ENCODE measurements around the gene STAM. TPM values are rescaled to one million over a fixed set of nuclear protein-coding genes. Genes with fewer than 3 reads are reported as not detected.

Gene STAM
- total RNA-seq, 2 experiments from 2014 or later = 12.9 to 18.2 TPM

- Histone ChIP-seq H4K20me1 (ENCODE audit: insufficient read depth, low read length) (no peaks in the 10 kb centered on the region), H3K9me3 (ENCODE audit: low read length) (no peaks in the 10 kb centered on the region), H3K4me2 (ENCODE audit: low read length) (no peak overlapping the region), H3K36me3 (ENCODE audit: insufficient read depth, low read length) (peaks cover 26% of the 10 kb centered on the region), H3K4me3 (ENCODE audit: low read depth, low read length, poor library complexity, severe bottlenecking) (no peak overlapping the region), H2AFZ (ENCODE audit: low read length) (no peak overlapping the region), H3K9me2 (ENCODE audit: insufficient read depth, low read length) (no peaks in the 10 kb centered on the region), H3K27ac (ENCODE audit: low read depth, low read length, poor library complexity, severe bottlenecking) (no peak overlapping the region), H3K4me1 (ENCODE audit: insufficient read depth, low read length, poor library complexity, severe bottlenecking) (no peaks in the 10 kb centered on the region), H3K79me2 (ENCODE audit: insufficient read depth, low read depth, low read length) (peaks cover 67% of the 10 kb centered on the region)
- no peak for DNase-seq (ENCODE audit: low spot score)
- TF ChIP-seq EZH2phosphoT487 (IDR thresholded peaks at IDR 0.05; ENCODE audit: borderline replicate concordance, low read depth, low read length) = no peak
- TF ChIP-seq, protein P1, sequence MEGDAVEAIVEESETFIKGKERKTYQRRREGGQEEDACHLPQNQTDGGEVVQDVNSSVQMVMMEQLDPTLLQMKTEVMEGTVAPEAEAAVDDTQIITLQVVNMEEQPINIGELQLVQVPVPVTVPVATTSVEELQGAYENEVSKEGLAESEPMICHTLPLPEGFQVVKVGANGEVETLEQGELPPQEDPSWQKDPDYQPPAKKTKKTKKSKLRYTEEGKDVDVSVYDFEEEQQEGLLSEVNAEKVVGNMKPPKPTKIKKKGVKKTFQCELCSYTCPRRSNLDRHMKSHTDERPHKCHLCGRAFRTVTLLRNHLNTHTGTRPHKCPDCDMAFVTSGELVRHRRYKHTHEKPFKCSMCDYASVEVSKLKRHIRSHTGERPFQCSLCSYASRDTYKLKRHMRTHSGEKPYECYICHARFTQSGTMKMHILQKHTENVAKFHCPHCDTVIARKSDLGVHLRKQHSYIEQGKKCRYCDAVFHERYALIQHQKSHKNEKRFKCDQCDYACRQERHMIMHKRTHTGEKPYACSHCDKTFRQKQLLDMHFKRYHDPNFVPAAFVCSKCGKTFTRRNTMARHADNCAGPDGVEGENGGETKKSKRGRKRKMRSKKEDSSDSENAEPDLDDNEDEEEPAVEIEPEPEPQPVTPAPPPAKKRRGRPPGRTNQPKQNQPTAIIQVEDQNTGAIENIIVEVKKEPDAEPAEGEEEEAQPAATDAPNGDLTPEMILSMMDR (conservative IDR thresholded peaks at IDR 0.05; ENCODE audit: low read length) = no peak
- no TSS peak for BruUV-seq (replicated peaks)
- intact Hi-C loops (cut with micrococcal nuclease; ENCODE audit: unreplicated experiment) = no loop called here
- CTCF ChIA-PET (ENCODE audit: unreplicated experiment) = no interaction called here
- POLR2A ChIA-PET = interaction anchor here (1.3 to 1.4 kb wide), 2 partner anchors 12 to 15 kb away, joined by 3 to 6 read pairs; partner anchors contain the start of gene STAM
Measured at GRCh38 chr10:17659365-17659764, 15.4 kb downstream of the STAM start.

DNA sequence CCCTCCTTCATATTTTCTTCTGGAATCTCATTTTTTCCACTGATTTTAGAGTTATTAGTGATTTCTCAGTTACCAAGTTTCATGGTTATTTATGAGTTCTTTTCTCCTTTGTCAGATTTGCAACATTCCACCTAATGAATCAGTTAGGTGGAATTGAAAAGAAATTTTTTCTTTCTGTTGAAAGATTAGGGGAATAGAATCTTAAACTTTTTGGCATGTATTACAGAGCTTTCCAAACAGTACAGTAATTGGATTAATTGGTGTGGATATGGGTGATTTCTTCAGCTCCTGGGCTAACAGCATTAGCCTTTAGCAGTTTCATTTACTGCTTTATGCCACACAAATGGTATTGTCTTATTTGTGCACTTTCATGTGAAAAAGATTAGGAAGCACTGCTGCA, 17.0 kb downstream of the STAM start:
- H3K4me1 ChIP-seq (ENCODE audit: insufficient read depth, low read length, poor library complexity, severe bottlenecking) = no peaks in the 10 kb centered on the region
- no peak overlapping the region for H3K4me2 ChIP-seq (ENCODE audit: low read length)
- no peaks in the 10 kb centered on the region for H3K9me2 ChIP-seq (ENCODE audit: insufficient read depth, low read length)
- no peak for DNase-seq (ENCODE audit: low spot score)
- no peak overlapping the region for H3K4me3 ChIP-seq (ENCODE audit: low read depth, low read length, poor library complexity, severe bottlenecking)
- H2AFZ ChIP-seq (ENCODE audit: low read length) = no peak overlapping the region
- ChIA-PET CTCF (ENCODE audit: unreplicated experiment) (no interaction called here), POLR2A (interaction anchor here (0.5 to 0.8 kb wide), 2 partner anchors 400 to 1750 kb away, joined by 3 to 4 read pairs; no protein-coding TSS in a partner anchor)
- peaks cover 63% of the 10 kb centered on the region for H3K79me2 ChIP-seq (ENCODE audit: insufficient read depth, low read depth, low read length)
- peaks cover 26% of the 10 kb centered on the region for H3K36me3 ChIP-seq (ENCODE audit: insufficient read depth, low read length)
- BruUV-seq (replicated peaks) = no TSS peak
- TF ChIP-seq EZH2phosphoT487 (IDR thresholded peaks at IDR 0.05; ENCODE audit: borderline replicate concordance, low read depth, low read length) = no peak
- TF ChIP-seq, protein P1 (conservative IDR thresholded peaks at IDR 0.05; ENCODE audit: low read length) = no peak
- intact Hi-C loops (cut with micrococcal nuclease; ENCODE audit: unreplicated experiment) = no loop called here
- no peaks in the 10 kb centered on the region for H4K20me1 ChIP-seq (ENCODE audit: insufficient read depth, low read length)
- no peaks in the 10 kb centered on the region for H3K9me3 ChIP-seq (ENCODE audit: low read length)
- no peak overlapping the region for H3K27ac ChIP-seq (ENCODE audit: low read depth, low read length, poor library complexity, severe bottlenecking)

GRCh38 chr10:17661510-17661909, 17.6 kb downstream of the STAM start:
- no peak overlapping the region for H3K27ac ChIP-seq (ENCODE audit: low read depth, low read length, poor library complexity, severe bottlenecking)
- H3K9me2 ChIP-seq (ENCODE audit: insufficient read depth, low read length) = no peaks in the 10 kb centered on the region
- TF ChIP-seq EZH2phosphoT487 (IDR thresholded peaks at IDR 0.05; ENCODE audit: borderline replicate concordance, low read depth, low read length) = no peak
- TF ChIP-seq, protein P1 (conservative IDR thresholded peaks at IDR 0.05; ENCODE audit: low read length) = no peak
- H3K36me3 ChIP-seq (ENCODE audit: insufficient read depth, low read length) = peaks cover 26% of the 10 kb centered on the region
- no peak overlapping the region for H3K4me3 ChIP-seq (ENCODE audit: low read depth, low read length, poor library complexity, severe bottlenecking)
- ChIA-PET POLR2A (interaction anchor here (0.5 to 0.8 kb wide), 2 partner anchors 400 to 1750 kb away, joined by 3 to 4 read pairs; no protein-coding TSS in a partner anchor), CTCF (ENCODE audit: unreplicated experiment) (no interaction called here)
- BruUV-seq (replicated peaks) = no TSS peak
- H2AFZ ChIP-seq (ENCODE audit: low read length) = no peak overlapping the region
- H3K79me2 ChIP-seq (ENCODE audit: insufficient read depth, low read depth, low read length) = peaks cover 58% of the 10 kb centered on the region
- H4K20me1 ChIP-seq (ENCODE audit: insufficient read depth, low read length) = no peaks in the 10 kb centered on the region
- H3K9me3 ChIP-seq (ENCODE audit: low read length) = no peaks in the 10 kb centered on the region
- no peak overlapping the region for H3K4me2 ChIP-seq (ENCODE audit: low read length)
- no peak for DNase-seq (ENCODE audit: low spot score)
- intact Hi-C loops (cut with micrococcal nuclease; ENCODE audit: unreplicated experiment) = no loop called here
- no peaks in the 10 kb centered on the region for H3K4me1 ChIP-seq (ENCODE audit: insufficient read depth, low read length, poor library complexity, severe bottlenecking)
